CD4-positive, alpha-beta T cell treated with Interleukin-6 at 100 ng/mL for 8 hours (primary cell): ENCODE data around the gene PRSS57.

Source experiments
- DNase-seq: peaks from one replicate; pipeline ENCODE4 v3.0.0-alpha.2; 2020; ENCODE audit warnings: mixed read lengths, low spot score

The PRSS57 gene

DNA sequence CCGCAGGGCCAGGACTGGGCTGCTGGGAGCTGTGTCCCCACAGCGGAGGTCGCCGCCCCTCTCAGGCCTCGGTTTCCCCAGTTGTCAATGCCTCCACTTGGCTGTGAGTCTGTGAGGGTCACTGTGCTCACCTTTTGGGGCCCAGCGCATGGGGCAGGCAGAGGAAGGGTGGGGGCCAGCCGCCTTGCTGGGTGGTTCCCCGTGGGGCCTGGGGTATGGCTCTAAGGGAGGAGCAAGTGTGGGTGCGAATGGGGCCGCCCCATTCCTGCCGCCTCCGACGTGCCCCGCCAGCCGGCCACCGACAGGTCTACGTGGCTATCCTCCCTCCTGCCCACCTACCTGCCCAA, 56.4 kb downstream of the PRSS57 start:
- no peak for DNase-seq
